Gastrocnemius medialis (tissue), 4 donors: ENCODE measurements around the gene ZCCHC24. TPM values are rescaled to one million over a fixed set of nuclear protein-coding genes. Genes with fewer than 3 reads are reported as not detected.

Experiments
- ATAC-seq, 2 donors: fragments of 150-250 bp; one replicate each; pipeline ENCODE4 v1.9.1; 2016
- DNase-seq, 2 donors: peaks; one replicate each; pipeline ENCODE4 v3.0.0-alpha.2; 2019
- H3K27ac ChIP-seq, 4 donors: fragments of 200-600 bp; sonication (generic); 1 replicate in 1 of 4; 2 replicates in 3 of 4; pipeline ENCODE4 v1.5.1; 2016 to 2018; ENCODE audit warnings: mild to moderate bottlenecking in 2 of 4, moderate library complexity in 1 of 4
- H3K27me3 ChIP-seq, 3 donors: fragments of 200-600 bp; sonication (generic) in 2 of 3; 1 replicate in 1 of 3; 2 replicates in 2 of 3; pipeline versions ENCODE4 v1.5.1 to v1.6.0; 2016 to 2019; ENCODE audit warnings: mild to moderate bottlenecking in 1 of 3, moderate library complexity in 1 of 3
- H3K36me3 ChIP-seq, 2 donors: fragments of 200-600 bp; sonication (generic) in 1 of 2; one replicate each; pipeline ENCODE4 v1.5.1; 2017 to 2018
- H3K4me1 ChIP-seq, 2 donors: fragments of 200-600 bp; sonication (generic) in 1 of 2; one replicate each; pipeline ENCODE4 v1.5.1; 2016 to 2017; ENCODE audit warnings: mild to moderate bottlenecking in 2 of 2
- H3K4me3 ChIP-seq, 4 donors: fragments of 200-600 bp; sonication (generic) in 3 of 4; 1 replicate in 1 of 4; 2 replicates in 3 of 4; pipeline ENCODE4 v1.5.1; 2016 to 2019; ENCODE audit warnings: mild to moderate bottlenecking in 2 of 4
- H3K9me3 ChIP-seq, 3 donors: fragments of 200-600 bp; sonication (generic) in 2 of 3; 1 replicate in 1 of 3; 2 replicates in 2 of 3; pipeline ENCODE4 v1.5.1; 2016 to 2019
- CTCF ChIP-seq, 5 experiments: fragments of 450-650 bp in 3 of 5; fragments of 200-600 bp in 2 of 5; sonication (generic) in 2 of 5; IDR thresholded peaks in 4 of 5; conservative IDR thresholded peaks in 1 of 5; 1 replicate in 4 of 5; 2 replicates in 1 of 5; pipeline ENCODE4 v1.5.1; 2016 to 2019; ENCODE audit warnings: antibody characterized with exemption in 5 of 5, mild to moderate bottlenecking in 3 of 5, moderate library complexity in 3 of 5
- POLR2A ChIP-seq, 2 donors: fragments of 450-650 bp; IDR thresholded peaks; one replicate each; pipeline ENCODE4 v1.6.1; 2017; ENCODE audit warnings: antibody characterized with exemption in 2 of 2, mild to moderate bottlenecking in 2 of 2, moderate library complexity in 2 of 2
- in situ Hi-C, 4 donors: fragments of 200-750 bp; cut with MboI; loops; one replicate each; pipeline versions ENCODE4 v1.15.0 to v1.8.0; 2017; ENCODE audit warnings: low sequenced_read_pairs in 4 of 4
- intact Hi-C: fragments of 100-400 bp; cut with DNase I; formaldehyde crosslinking; loops from one replicate; pipeline ENCODE4 v1.15.1; 2023; ENCODE audit warnings: low total_unique reads
- total RNA-seq, 4 donors: library from RNA; depleted of rRNA; stranded (reverse); fragments of >200 nt; gene quantifications; one replicate each; pipeline versions ENCODE4 v1.1.0 to v1.2.3, GENCODE V29; 2016

ZCCHC24 gene
- total RNA-seq, 4 donors from 2014 or later: 59.6 to 122 (median 84.5) TPM

- in situ Hi-C loops (no loop called here), intact Hi-C loops (no loop called here)
- ATAC-seq (no peak), DNase-seq (peak in 1 of 2 donors; percentile 11)
- Histone ChIP-seq H3K27ac (no peak overlapping the region), H3K27me3 (no peaks in the 10 kb centered on the region), H3K9me3 (no peaks in the 10 kb centered on the region), H3K4me1 (peaks cover 11 to 15% of the 10 kb centered on the region in 2 donors), H3K4me3 (no peak overlapping the region), H3K36me3 (peaks cover 0 to 20% of the 10 kb centered on the region in 2 donors)
- TF ChIP-seq CTCF (IDR thresholded peaks at IDR 0.05 in 4 of 5, conservative IDR thresholded peaks at IDR 0.05 in 1 of 5) (peak in 1 of 5 experiments; percentile 12), POLR2A (IDR thresholded peaks at IDR 0.05) (no peak)
These were observed 59.5 kb downstream of the ZCCHC24 start for GRCh38 chr10:79385804-79386531.

GRCh38 chr10:79385392-79385795, 60.0 kb downstream of the ZCCHC24 start:
- H3K9me3 ChIP-seq: no peaks in the 10 kb centered on the region
- in situ Hi-C loops: no loop called here
- H3K4me1 ChIP-seq: peaks cover 16 to 20% of the 10 kb centered on the region in 2 donors
- H3K27ac ChIP-seq: no peak overlapping the region
- H3K36me3 ChIP-seq: peaks cover 0 to 20% of the 10 kb centered on the region in 2 donors
- no peak for DNase-seq
- ATAC-seq: no peak
- no peak for TF ChIP-seq CTCF (IDR thresholded peaks at IDR 0.05 in 4 of 5, conservative IDR thresholded peaks at IDR 0.05 in 1 of 5)
- no peak for TF ChIP-seq POLR2A (IDR thresholded peaks at IDR 0.05)
- intact Hi-C loops: no loop called here
- no peaks in the 10 kb centered on the region for H3K27me3 ChIP-seq
- no peak overlapping the region for H3K4me3 ChIP-seq

- peaks cover 21 to 25% of the 10 kb centered on the region in 2 donors for H3K4me1 ChIP-seq
- intact Hi-C loops: no loop called here
These were observed 60.5 kb downstream of the ZCCHC24 start for GRCh38 chr10:79384773-79385391.

GRCh38 chr10:79383974-79384606, 61.3 kb downstream of the ZCCHC24 start:
- H3K27ac ChIP-seq: no peak overlapping the region
- no peaks in the 10 kb centered on the region for H3K27me3 ChIP-seq
- no peak for ATAC-seq
- intact Hi-C loops (no loop called here), in situ Hi-C loops (no loop called here)
- no peak for TF ChIP-seq POLR2A (IDR thresholded peaks at IDR 0.05)
- no peak for TF ChIP-seq CTCF (IDR thresholded peaks at IDR 0.05 in 4 of 5, conservative IDR thresholded peaks at IDR 0.05 in 1 of 5)
- H3K4me3 ChIP-seq: no peak overlapping the region
- H3K36me3 ChIP-seq: peaks cover 0 to 19% of the 10 kb centered on the region in 2 donors
- DNase-seq: no peak
- no peaks in the 10 kb centered on the region for H3K9me3 ChIP-seq
- H3K4me1 ChIP-seq: peaks cover 29 to 33% of the 10 kb centered on the region in 2 donors

More at GRCh38 chr10:79384773-79385391, 60.5 kb downstream of the ZCCHC24 start:
- TF ChIP-seq POLR2A (IDR thresholded peaks at IDR 0.05) (no peak), CTCF (IDR thresholded peaks at IDR 0.05 in 4 of 5, conservative IDR thresholded peaks at IDR 0.05 in 1 of 5) (no peak)
- DNase-seq (no peak), ATAC-seq (no peak)
- Histone ChIP-seq H3K27me3 (no peaks in the 10 kb centered on the region), H3K4me3 (no peak overlapping the region), H3K27ac (no peak overlapping the region), H3K36me3 (peaks cover 0 to 20% of the 10 kb centered on the region in 2 donors), H3K9me3 (no peaks in the 10 kb centered on the region)
- in situ Hi-C loops: no loop called here
